SIG-M5 treated with dmso at 0.1 percent for 504 hours (cell line): ENCODE results near the gene PPP3CB.

ENCODE experiments used
- DNase-seq: peaks from one replicate; lab custom pipeline; 2025; ENCODE audit not compliant: unreplicated experiment; lab: John Stamatoyannopoulos, UW

Gene PPP3CB

DNA sequence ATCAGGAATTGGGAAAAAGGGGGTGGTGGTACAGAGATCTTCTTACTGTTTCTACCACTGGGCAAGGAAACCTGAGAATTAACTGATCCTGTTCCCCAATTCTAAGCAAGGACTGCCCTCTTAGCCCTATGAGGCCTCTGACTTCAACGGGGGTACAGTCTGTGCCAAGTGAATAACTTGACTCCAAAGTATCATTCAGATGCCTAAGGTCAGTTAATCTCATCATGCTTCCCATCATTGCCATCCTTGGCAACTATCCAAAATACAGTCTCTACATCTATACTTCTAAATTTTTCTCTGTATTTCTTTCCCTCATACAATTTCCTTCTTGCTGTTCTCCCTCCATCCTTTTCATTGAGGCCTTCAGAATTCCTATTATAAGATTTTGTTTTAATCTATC is 10.5 kb downstream of the PPP3CB start:
- no peak for DNase-seq

DNA sequence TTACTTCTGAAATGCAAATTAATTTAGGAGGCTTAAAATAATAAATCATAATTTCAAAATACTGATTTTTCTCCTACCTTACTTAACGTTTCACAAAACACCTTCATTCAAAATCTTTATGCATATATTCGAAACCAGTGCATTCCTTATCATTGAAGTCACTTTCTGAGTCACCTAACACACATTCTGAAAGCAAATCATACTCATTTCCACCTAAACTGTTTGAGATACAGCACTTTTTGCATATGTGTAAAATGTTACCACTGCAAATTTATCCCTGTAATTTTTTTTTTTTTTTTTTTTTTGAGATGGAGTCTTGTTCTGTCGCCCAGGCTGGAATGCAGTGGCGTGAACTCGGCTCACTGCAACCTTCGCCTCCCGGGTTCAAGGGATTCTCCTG is 15.7 kb downstream of the PPP3CB start:
- no peak for DNase-seq

DNA sequence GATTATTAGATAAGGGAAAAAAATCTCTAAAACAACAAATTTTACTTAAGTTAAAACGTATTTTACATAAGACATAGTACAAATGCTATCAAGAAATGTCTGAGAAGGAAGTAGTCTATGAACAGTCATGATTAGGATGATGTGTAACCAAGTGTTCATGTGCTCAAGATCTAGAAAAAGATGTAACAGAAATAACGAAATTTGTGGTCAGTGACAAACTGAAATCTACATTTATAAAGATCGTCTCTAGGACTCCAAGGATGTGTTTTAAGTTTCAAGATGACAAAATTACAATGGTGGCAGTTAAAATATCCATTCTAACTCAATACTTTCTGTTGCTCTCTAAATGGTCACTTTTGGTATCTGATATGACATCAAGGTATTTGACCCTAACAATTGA is 17.2 kb downstream of the PPP3CB start:
- no peak for DNase-seq

DNA sequence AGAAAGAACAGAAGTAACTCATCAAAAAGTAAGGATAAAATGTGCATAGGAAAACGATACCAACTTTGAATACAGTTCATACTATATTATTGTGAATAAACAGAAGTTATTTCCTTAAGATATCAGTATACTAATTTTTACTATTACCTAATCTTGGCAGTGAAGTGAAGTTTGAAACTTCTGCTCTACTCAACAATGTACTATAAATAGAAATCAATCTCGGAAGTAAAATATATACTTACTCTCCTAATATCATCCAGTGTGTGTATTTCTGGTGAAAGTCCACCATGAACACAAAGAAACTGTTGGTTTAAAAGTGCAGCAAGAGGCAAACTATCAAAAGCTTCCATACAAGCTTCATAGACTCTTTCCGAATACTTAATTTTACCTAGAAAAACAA is 24.6 kb downstream of the PPP3CB start:
- no peak for DNase-seq

DNA sequence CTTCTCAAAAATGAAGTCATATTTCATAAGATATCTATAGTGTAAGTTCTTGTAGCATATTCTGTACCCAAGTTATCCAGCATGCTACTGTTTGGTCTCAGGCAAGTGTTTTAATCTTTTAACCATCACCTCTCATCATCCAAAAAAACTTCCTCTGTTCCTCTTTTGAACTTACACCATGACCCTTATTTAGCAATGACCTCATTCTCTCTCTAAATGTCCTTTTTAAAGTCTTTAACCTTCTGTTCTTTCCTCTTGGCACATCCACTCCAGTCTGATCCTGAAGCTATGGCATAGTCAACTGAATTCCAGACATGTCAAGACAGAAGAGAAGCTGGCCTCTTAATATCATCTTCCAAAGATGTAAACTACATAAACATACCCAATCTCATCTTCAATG is 26.2 kb downstream of the PPP3CB start:
- no peak for DNase-seq

DNA sequence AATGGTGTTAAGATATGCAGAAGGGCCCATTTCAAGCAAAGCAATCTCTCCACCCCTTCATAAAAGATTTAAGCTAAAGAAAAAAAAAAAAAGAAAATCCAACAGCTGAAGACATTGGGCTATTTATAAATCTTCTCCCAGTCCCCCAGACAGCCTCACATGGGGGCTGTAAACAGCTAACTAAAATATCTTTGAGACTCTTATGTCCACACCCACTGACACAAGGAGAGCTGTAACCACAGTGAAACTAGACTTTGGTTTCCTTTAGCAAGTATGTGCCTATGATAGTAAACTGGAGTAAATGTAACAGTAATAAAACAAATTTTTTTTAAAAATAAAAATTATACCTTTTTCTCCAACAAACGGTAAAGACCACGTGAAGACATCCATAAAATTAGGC is 28.6 kb downstream of the PPP3CB start:
- DNase-seq, result no peak

DNA sequence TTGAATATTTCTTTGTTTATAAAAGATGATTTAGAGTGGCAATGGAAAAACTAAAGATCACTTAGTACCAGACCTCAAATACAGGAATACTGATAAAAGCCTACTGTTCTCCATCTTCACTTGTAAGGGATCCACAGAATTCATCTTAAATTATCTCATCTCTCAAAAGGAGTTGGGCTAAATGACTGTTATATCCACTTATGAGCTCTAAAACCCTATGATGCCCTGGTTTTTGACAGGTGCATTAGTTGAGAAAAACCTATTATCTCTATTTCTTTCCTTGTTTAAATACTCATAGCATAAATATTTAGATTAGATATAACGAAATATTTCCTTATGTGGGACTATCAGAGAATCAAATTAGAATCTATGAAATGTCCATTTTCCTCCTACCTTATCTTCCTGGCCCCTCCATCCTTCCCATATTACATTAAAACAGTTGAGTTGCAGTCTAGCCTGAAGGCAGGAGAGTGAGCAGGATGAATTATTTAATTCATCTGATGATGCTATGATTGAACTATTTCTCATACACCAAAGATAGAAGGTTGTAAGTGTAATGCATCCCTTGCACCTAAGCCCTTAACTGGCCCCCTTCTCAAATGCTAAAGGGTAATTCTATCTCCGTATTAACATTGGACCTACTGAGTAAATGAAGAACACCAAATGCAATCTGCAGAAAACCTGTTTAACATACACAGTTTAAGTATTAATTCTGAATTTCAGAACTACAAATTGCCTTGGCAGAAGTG is 29.7 kb downstream of the PPP3CB start:
- DNase-seq, result no peak

DNA sequence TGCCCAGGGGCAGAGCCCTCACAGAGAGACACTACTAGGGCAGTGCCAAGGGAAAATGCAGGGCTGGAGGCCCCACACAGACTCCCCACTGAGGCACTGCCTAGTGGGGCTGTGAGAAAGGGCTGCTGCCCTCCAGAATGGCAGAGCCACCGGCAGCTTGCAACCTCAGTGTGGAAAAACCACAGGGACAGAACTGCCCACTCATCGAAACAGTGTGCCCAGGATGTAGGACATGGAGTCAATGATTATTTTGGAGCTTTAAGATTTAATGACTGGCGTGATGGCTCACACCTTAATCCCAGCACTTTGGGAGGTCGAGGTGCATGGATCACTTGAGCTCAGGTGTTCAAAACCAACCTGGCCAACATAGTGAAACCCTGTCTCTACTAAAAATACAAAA is 34.9 kb downstream of the PPP3CB start:
- no peak for DNase-seq

DNA sequence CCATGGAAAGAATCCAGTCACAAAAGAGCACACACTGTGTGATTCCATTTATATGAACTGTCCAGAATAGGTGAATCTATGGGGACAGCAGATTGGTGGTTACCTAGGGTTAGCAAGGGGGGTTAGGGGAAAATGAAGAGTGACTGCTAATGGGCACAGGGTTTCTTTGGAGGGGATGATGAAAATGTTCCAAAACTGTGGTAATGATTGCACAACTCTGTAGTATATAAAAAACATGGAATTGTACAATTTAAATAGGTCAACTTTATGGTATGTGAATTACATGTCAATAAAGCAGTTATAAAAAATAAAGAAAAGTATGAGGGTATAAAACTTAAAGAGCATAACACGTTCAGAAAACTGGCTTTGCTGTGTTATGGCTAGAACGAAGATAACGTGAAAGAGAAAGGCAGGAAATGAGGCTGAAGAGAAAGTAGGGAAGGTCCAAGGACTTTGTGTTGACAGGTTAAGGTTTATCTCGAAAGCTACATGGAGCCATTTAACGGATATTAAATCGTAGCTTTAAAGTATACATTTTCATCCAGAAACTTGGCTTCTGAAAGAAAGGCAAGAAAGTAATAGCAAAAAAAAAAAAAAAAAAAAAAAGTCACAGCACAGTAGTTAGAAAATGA is 36.0 kb downstream of the PPP3CB start:
- no peak for DNase-seq

DNA sequence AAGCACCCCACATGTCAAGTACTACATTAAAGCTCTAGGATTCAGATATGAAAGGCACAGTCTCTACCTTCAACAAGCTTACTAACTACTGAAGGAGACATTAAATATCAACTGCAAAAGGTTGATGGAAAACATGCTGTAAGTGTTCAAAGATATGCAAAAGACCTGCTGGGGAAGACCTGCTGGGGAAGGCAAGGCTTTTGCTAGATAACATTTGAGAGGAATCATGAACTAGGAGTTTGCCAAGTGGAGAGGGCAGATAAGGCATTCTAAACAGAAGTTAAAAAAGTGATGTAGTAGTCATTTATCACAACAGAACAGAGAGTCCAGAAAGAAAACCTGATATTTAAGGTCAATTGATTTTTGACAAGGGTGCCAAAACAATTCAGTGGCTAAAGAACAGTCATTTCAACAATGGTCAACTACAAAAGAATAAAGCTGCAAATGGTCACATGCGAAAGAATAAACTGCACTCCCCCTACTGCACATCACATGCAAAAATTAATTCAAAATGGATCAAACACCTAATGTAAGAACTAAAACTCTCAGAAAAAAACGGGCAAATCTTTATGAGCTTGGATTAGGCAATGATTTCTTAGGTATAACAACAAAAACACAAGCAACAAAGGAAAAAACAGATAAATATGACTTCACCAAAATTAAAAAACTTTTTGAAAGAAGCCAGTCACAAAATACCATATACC is 39.5 kb downstream of the PPP3CB start:
- DNase-seq, result no peak

DNA sequence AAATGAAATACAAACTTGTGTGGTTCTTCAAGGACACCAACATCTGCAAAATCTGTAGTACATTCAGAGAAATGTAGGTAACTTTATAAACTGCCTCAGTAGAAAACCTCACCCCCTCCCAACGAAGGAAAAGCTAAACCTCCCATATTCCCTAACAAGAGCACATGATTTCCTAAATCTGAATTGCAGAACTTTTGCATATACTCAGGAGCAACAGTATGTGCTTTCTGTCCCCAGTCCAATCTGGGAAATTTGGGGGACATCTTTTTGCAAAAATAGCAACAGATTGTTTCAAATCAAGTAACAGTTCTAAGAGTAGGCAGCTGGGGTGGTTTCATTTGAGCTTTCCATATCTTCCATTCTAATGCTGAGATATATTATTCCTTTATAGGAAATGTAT is 46.7 kb downstream of the PPP3CB start:
- no peak for DNase-seq

DNA sequence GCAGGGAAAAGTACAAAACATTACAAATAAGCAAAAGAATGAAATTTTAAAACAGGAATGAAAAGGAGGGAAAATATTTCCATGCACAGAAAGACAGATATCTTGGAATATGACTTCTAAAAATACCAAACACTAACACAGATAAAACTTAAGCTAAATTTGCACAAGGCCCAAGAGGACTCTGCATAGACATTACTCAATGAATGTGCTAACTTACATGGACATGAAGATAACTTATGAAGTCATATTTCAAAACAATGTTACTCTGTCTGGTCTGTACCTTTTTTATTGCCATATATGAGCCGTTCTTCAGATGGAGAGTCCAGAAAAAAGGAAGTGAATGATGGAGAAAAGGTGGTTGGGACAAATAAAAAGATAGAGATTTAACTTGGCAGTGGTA is 47.4 kb downstream of the PPP3CB start:
- no peak for DNase-seq

DNA sequence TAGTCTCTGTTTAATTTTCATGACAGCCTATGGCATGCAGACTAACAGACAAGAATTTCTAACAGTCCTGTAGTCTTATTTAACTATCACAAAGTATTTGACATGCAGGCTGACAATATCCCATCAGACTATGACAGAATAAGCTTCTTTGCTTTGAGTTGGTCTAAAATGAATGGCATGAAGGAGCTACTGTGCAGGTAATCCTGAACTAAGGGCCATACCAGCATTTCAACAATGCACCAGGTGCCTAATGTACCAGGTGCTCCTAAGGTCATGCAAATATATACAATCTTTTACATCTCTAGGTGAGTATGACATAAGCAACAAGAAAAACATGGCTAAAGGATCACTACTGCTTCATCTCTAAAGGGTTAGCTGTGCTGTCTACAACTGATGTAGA is 48.9 kb downstream of the PPP3CB start:
- no peak for DNase-seq

DNA sequence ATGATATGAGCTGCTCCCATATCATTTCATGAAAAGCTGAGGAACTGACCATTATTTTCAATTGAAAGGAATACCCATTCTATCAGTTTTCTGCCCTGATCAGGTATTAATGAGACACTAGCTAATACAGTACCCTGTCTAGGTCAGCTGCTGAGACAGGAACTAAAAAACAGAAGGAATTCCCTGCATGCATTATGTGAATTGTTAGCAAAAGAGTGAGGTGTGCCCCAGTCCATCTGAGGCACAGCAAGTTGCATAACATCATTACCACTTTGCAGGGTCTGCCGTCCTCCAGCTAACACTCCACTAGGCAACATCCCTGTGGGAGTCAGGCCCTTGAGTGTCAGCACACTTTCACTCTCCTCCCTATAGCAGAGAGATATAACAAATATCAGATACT is 51.4 kb downstream of the PPP3CB start:
- DNase-seq, result no peak

DNA sequence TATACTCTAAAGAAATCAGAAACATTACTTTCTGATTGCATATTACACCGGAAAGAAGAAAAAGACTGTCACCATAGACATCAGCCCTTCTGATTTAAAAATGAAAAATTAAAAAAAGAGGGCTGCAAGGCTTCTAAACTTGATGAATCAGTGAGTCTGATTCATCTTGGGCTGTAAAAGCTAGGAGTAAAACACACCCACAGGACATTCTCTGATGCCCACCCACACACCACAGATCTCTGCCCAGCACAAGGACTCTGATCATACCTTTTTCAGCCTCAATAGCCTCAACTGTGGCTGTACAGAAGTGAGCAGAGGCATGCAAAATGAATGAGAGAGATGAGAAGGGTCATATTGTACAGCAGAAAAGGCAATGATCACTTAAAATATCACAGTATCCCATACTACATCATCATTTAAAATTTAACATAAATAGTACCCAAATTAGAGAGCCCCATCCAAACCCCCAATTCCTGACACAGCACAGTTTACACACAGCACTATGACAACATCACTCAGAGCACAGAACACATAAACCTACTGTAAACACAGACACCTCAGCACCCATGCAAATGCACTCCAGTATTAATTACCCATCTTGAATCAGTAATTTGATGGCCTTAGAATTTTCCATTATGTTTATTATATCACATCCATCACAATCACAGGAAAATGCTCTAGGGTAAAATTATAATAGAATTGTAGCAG is 56.1 kb downstream of the PPP3CB start:
- DNase-seq, result no peak

DNA sequence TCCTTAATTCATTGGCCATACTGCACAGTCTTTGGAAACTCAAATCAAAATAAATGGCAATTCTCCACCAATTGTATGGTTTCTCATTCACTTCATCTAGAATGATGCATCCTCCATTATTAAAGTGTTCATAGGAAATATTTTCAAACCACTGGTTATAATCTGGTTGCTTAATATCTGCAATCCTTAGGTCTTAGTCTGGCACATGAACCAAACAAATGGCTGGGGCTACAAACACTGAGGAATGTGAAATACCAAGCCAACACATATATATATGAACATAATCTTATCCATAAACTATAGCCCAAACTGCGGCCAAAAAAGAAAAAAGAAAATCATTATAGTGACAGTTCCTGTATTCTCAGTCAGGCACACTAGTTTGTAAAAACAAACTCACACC is 56.8 kb downstream of the PPP3CB start:
- DNase-seq, result no peak

DNA sequence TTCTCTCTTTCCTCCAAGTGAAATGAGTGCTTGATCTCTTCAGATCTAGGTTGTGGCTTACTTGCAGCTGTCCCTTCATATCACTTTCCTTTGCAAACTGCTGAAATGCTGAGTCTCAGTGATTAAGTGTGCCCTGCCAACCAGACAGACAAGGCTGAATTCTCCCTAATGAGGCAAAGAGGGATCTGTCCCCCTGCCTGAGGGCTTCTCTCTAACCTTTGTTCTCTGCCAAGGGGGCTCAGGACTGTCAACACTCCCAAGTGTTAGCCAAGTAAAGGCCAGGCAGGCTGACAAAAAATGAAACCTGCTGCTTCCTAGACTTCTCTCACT is 62.3 kb downstream of the PPP3CB start, which contains the start of gene MSS51:
MSS51 (minus strand) TSS at position 24 of the 330 bp plus-strand sequence. CDS start 5,277 bp downstream, outside the sequence.
- no peak for DNase-seq

DNA sequence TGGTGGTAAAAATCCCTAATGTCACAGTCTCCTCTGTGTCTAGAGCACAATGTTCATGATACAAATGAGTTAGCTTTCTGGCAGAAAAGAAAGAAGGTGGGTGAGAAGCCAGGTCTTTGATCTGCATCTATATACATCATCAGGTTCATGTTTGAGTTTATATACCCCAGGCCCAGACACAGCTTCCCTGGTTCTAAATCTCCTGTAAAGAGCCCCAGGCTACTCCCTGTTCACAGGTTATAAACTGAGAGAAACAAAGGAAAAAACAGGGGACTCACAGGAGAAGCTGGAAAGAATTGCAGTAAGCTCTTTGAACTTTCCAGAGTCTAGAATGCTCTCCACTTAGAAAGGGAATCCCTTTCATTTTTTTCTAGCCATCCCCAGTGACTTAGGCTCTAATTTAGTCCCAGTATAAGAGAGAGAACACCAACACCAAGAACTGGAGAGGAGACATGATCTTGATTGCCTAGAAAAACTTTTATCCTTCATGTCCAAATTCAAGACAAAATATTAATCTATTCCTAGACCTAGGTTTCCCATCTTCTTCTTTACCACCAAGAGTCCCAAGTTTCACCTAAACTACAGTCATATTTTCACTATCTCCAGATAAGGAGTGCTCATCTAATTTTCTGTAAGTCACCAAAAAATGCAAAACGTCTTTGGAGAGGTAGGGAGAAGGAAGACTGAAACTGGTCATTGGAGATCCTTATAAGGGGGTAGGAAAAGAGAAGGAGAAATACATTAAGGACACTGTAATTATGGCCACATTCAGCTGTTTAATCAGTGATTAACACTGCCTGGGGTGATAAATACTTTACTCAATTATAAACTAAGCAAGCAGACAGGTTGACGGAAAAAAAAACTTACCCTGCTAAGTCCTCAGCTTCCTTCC is 62.9 kb downstream of the PPP3CB start:
- DNase-seq, result no peak

DNA sequence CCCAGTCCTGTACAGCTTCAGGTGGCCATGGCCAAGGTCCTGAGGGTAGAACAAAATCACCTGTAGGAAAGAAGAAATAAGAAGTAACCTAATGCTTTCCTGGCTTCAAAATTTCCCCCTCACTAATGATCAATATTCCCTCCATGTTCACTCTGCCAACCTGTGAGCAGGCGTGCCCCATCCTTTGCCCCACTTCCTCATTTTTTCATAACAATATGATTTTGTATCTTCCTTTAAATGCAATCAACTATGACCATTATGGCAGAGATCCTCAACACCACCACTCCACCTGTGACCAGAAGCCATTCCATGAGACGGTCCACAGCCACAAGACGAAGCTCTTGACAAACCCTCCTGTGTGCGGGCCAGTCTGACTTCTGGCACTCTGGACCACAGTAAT is 69.5 kb downstream of the PPP3CB start:
- DNase-seq, result no peak

DNA sequence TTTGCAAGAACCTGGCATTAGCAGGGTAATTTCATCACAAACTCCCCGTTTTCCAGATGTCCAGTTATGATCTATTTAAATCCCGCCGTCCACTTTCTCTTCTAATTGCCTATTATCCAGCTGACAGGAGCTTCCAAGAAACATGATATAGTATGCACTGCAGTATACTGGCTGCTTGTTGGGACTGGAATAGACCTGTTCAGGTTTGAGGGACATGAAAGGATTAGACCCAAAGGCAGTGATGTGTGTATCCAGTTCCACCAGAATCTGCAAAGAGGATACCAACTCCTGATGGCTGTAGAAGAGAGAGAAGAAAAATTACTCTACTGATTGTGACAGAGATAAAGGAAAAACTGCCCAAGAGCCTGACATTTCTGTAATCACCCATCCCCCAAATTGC is 71.3 kb downstream of the PPP3CB start:
- no peak for DNase-seq

DNA sequence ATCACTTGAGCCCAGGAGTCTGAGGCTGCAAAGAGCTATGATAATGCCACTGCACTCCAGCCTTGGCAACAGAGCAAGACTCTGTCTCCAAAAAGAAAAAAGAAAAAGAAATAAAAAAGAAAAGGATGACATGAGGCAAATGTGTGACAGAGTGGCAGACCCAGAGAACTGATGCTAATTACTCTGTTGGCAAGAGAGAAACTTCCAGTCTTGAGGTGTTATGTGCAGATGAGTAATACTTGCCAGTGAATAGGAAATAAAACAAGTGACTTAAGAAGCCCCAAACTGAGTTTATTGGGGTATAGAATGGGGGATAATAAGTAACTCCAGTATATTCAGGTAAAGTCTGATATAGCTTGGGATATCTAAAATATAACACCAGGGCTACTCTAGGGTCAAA is 72.5 kb downstream of the PPP3CB start:
- DNase-seq, result no peak
